Fibroblast of peridontal ligament (primary cell): ENCODE data around the gene PLXNC1.

Experiments used
- DNase-seq: peaks from one replicate; pipeline ENCODE4 v3.0.0-alpha.2; 2010; ENCODE audit errors: extremely low read depth

PLXNC1 gene

DNA sequence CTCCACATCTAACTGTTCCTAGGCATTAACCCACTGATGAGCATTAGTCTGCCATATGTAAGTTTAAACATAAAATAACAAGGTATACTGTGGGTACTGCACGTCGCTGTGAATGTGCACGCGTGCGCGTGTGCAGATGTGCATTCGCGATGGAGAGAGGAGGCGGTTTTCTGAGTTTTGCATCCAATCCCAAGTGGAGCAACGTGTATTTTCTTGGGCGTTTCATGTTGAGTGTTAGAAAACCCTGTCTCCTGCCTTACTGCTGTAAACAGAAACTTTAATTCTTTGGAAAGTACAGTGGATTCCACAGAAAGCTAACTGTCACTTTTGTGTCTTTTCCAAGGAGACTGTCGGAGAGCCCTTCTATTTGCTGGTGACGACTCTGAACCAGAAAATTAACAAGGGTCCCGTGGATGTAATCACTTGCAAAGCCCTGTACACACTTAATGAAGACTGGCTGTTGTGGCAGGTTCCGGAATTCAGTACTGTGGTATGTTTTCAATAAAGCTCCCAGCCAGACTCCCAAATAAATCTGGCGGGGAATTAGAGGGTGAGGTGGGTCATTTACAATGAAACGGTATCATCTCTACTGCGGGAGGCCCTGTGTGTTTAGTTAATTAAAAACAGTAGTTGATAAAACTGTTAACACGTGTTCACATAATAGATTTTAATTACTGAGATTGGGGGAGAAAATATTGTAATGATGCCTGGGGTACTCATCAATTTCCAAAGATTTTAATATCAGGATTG is 116.5 kb downstream of the PLXNC1 start:
- no peak for DNase-seq

DNA sequence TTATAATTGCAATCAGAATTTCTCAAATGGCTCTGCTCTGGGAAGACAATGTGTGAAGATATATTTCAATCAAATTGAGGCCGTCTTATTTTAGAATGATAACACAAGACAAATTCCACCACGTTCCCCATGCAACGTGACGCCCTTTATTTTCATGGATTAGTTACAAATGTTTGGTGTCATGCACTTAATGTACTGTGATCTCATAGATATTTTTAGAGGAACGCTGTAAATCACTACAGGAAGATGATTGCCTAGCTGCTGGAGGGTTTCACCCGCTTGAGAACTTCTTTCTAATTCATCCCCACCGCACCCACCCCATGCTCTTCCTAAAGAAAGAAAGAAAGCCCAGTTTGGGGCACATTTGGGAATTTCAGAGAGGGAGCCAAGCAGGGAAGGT is 117.2 kb downstream of the PLXNC1 start:
- DNase-seq, result peak; percentile 24

DNA sequence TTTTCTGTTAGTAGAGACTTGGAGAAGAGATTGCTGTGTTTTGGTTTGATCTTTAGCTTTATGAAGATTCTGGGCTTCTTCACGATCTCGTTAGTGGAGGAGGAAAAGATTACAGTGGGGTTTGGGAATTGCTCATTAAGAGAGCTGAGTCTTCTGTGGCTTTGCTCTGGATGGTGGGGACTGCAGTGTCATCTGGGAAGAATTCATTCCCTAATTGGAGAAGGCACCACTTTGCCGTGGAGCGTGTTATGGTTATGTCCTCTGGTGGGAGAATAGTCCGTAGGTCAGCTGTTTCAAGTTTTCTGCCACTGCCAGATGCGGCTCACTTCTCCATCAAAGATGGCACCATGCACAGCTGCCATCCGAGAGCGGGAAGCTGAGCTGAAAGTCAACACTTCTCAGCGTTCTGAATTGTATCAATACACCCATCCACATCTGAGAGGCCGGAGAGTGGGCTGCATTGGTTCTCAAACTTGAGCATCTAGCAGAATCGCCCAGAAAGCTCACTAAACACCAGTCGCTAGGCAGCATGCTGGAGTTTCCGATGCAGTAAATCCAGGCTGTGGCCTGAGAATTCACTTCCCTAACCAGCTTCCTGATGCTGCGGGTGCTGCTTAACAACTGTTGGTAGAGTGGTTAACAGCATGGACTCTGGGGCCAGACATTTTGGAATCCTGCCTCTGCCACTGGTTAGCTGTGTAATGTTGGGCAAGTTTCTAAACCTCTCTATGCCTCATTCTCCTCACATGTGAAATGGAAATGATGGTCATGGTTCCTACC is 117.8 kb downstream of the PLXNC1 start:
- DNase-seq, result peak; percentile 26

DNA sequence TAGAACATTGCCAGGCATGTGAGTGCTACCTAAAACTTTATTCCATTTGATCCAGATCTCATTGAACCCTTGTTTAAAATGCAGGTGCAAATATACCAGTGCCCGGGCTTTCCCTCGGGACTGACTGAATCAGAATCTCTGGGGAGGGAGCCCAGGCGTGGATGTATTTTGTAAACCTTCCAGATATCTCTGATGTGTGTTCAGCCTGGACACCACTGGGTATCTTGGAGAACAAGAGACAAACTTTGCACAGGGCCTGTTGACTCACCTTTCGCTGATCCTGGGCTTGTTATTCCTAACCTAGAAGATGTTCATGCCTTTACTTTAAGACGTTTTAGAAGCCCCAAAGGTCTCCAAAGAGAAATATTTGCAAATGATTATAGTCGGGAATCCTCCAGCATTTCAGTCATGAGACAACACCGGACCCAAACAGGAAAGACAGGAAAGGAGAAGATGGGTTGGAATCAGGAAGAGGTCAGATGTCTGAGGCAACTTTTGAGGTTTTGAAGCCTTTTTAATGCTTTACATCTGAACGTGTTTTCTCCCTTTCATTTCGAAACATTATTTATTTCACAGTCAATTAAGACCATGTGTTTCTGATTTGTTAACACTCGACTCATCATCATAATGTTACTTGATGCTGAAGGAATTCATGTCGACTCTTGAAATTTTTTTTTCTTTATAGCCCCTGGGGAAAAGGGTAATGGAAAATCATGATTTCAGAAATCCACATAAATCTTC is 118.6 kb downstream of the PLXNC1 start:
- DNase-seq, result peak; percentile 98

DNA sequence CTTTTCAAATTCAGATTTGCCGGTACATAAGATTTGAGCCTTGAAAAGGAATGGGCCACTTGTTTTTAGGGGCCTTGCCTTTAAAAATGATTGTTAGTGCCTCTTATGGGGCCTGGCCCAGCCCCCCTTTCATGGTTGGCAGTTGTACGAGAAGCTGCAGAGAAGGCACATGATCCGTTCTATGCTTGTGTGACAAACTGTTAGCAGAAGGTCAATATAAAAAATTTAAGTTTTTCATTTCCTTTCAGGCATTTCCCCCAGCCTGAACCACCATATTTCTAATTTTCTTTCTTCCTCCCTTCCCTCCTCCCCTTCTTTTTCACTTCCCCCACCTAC is 119.1 kb downstream of the PLXNC1 start:
- no peak for DNase-seq

DNA sequence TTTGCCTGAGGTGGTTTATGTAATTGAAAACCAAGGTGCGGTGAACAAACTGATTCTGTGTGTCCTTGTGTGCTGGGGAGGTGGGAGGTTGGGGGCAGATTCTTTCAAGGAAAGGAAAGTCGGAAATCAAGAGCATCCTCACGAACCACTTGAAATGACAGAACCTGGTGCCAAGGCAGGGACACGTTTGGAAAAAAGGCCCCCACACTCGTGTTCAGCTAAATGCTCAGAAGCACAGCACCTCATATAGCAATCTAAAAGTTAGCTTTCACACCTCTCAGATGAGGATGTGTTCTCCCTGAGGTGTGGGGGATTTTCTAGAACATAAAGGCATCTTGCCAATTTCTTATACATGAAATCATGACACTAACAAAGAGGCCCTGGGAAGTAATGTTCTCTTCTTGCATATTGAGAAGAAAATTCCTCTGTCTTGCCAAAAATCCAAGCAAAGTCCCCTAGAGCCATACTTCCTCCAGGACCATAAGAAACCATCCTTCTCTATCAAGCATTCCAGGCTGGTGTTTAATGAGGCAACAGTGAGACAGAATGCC is 119.6 kb downstream of the PLXNC1 start:
- DNase-seq, result peak; percentile 38

DNA sequence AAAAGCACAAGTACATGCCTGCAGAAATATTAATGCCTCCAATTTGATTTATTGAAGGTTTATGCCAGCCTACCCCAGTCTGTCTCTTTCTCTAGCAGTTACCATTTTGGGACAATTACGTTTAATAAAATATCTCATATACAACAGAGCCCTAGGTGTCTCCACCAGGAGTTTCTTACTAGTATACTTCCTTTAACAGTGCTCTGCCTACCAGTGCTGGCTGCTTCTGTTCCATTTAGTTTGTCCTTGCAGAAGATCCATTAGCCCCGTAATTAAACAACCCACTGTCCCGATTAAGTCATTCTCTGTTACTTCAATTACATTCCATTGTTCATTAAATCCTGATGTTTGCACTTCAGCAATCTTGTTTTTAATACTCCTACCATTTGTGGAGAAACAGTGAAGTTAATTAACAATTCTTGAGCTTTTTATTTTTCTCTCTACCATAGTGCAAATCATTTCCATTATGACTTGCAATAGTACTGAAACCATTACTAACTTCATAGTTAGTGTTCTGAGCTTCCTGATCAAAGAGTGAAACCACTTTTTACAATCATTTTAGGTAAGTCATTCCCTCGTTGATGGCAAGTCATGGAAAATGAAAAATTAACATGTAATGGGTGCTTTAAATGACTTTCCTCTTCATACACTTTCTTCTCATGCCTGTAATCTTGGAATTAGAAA is 121.1 kb downstream of the PLXNC1 start:
- no peak for DNase-seq

DNA sequence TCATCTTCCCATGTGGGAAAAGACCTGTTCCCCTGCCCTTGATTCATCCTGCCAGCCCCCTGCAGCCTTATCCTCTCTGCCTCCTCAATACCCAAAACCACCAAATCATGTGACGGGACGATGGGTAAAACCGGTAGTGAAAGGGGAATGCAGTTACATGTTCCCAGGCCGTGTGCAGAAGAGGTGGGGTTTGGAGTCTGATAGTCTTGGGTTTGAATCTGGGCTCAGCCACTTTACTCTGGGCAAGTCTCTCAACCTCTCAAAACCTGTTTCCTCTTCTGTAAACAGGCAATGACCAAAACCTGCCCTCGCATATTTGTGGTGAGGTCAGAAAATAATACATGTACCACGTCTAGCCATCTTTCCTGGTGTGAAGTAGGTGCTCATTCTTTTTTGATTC is 123.0 kb downstream of the PLXNC1 start:
- DNase-seq, result no peak

DNA sequence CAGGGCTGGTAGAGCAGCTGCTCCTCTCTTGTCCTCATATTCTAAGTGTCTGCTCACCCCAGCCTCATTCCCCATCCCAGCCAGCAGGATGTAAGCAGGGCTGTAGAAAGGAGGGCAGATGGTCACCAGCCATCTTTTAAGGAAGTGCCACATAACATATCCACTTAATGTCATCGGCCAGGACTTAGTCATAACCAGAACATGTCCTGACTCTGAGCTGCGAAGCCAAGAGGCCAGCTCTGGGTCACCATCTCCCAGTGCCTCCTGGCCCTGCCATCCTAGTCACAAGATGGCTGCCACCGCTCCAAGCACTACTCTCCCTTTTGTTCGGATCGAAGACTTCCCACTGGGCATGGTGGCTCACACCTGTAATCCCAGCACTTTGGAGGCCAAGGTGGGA is 123.9 kb downstream of the PLXNC1 start:
- DNase-seq, result no peak

DNA sequence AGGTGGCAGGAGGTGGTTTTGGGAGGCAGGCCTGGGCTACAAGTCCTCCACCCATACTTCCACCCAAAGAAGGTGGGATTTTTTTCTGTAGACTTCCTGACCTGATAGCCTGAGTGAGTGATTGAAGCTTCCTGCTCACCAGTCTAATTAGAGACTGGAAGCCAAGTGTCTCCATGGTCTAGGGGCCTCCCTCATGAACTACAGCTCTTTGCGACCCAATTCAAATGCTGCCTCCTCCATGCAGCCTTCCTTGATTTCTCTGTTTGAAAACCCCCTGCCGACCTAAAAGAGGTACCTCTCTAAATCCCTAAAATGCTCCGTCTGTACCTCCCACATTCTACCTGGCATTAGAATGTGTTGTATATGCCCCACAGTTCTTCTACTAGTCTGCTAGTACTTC is 124.9 kb downstream of the PLXNC1 start:
- no peak for DNase-seq

DNA sequence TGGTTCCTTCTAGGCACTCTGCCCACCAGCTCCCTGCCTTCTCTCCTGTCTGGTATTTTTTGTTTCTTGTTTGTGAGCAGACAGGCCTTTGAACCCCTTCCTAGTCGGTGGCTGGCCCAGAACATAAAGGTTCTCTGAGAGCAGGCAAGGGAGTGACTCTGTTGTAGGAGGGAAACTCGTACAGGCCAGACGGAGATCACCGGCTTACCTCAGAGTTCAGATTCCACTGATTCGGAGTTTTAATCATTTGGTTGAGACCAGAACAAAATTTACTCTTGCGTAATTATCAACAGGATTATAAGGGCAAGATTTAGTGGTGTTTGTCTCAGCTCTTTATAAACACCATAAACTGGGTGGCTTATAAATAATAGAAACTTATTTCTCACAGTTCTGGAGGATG is 128.3 kb downstream of the PLXNC1 start:
- DNase-seq, result no peak

DNA sequence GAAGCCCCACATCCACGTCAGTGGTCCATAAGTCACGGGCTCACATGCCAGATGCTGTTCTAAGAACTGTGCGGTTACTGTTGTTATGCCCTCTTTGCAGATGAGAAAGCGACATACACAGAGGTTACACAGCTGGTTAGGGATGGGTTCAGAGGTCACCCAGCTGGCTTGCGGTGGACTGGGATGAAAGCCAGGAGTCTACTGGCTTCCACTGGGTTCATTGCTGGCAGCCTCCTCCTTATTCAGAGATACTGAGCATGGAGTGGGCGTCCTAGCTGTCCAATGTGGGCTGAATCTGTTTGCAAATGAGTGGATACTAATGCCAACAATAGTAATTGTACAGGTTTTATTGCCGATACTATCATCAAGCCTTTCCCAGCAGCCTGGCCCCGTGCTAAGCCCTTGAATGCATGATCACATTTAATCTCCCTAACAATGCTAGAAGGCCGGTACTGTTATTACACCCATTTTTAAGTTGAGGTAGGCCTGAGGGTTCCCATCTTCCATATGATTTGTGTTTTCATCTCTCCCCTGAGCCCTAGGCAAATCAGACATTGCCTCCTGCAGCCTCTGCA is 129.1 kb downstream of the PLXNC1 start:
- no peak for DNase-seq

DNA sequence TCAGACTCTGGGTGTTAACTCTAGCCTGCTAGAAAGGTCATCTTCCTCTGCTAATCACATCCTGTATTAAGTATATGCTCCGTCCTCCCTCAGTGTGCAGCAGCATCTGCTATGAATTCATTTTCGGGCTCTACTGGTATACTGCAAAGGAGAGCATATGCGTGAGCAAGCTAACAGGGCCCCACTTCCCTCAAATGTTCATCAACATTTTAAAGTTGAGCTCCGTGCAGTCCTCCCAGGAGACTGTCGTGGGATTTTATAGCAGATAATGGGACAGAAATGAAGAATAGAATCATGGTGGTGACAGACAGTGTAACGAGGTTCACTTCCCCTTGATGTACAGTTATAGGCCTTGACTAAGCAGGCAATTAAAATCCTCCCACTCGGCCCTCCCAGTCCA is 131.7 kb downstream of the PLXNC1 start:
- DNase-seq, result no peak

DNA sequence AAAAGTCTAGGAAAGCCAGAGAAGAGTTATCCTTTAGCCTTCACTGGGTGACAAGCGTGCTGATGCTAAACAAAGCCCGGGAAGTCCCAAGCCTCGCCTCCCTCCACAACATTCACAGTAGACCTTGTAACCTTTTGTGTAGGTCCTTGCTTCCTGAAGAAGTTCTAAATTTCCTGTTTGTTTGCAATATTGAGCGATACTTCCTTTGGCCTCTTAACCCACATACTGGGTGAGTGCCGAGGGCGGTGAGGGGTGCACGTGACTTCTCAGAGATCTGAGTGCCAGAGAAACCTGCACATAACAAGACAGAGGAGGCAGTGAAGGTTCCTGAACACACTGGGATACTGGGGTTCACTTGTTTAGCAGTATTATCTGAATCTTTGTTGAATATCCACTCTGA is 134.3 kb downstream of the PLXNC1 start:
- DNase-seq, result no peak

DNA sequence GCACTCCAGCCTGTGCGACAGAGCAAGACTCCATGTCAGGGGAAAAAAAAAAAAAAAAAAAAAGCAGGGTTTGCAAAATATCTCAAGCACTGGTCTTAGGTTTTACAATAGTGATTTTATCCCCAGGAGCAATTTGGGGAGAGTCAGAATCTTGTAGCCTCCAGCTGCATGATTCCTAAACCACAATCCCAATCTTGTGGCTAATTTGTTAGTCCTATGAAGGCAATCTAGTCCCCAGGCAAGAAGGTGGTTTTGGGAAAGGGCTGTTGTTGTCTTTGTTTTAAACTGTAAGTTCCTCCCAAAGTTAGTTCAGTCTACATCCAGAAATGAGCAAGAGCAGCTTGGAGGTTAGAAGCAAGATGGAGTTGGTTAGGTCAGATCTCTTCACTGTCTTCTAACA is 135.7 kb downstream of the PLXNC1 start:
- DNase-seq, result peak; percentile 84

DNA sequence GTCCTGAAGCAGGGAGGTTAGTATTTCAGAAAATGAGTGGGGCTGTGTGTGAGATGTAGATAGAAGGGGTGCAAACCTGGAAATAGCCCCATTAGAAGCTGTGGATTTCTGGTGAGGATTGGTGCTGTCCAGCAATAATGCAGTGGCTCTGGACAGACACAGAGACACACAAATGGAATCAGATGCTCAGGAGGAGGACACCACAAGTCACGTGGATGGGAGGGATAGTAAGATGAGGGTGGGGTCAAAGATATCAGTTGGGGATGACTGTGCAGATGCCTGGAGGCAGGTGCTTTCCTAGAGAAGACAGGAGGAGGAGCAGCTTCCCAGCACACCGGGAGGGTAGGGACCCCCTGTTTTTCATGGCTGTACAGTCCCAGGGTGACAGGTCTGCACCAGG is 136.5 kb downstream of the PLXNC1 start:
- no peak for DNase-seq

DNA sequence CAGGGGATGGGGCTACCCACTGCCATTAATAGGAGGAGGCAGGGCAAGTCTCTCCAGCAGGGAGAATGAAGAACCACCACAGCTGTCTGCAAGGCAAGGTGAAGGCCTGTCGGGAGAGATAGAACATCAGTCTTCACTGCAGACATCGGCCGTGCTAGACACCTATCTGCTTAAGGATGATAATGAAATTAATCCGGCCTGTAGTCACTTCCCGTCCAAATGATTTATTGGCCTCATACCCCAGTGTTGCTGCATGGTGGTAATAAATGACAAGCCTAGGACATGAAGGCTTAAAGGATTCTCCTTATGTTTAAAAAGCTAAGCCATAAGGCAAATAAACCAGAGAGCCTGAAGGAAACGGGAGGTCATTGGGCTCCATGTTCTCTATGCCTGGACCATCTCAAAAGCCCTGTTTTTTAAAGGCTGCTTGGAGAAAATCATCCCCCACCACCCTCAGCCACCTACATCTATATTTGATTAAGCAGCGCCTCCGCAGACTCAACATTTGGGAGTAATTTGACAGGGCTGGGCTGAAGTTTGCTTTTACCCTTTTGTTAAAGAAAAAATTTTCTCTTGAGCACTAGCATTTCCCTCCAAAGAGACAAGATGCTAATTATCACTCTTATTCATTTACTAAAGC is 137.7 kb downstream of the PLXNC1 start:
- no peak for DNase-seq

DNA sequence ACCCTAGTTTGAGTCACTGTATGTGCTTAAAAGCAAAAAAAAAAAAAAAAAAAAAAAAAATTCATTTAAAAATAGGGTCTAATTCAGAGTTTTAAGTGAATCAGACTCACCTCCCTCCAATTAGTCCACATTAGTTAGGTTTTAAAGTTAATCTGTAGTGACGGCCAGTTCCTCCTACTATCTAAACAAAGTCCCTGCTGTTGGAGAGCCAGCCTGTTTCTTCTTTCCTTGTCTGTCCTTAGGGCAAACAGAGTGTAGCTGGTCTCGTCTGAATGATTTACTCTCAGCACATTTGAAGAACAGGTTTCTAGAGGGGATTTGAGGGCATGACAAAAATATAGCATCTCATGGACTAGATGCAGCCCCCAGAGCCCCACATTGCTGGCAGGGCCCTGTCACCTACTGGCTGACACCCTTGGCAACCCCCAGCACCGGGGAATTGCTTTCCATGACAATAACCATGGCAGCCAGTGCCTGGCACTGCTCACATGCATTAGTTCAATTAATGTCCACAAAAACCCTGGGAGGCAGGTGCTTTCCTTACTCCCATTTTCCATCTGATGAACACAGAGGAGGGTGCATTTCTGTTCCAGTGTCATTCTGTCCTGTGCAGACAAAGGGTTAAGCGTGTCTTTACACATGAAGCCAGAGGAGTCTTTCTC is 138.3 kb downstream of the PLXNC1 start:
- no peak for DNase-seq

DNA sequence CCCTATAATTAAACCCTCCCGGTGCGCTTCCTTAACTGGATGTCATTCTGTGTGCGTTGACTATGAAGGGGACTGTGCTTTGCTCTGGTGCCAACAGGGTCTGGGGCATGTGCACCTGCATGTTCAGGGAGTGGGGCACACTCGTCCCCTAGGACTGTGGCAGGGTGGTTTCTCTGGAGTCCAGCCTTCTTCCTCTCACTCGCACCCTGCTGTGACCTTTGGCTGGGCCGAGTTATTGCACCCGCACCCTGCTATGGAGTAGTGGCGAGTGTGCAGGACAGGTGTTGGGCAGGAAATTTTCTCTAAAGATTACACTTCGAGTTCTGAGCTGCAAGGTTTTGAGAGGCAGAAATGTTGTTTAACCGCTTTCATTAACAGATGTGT is 138.9 kb downstream of the PLXNC1 start:
- DNase-seq, result no peak

DNA sequence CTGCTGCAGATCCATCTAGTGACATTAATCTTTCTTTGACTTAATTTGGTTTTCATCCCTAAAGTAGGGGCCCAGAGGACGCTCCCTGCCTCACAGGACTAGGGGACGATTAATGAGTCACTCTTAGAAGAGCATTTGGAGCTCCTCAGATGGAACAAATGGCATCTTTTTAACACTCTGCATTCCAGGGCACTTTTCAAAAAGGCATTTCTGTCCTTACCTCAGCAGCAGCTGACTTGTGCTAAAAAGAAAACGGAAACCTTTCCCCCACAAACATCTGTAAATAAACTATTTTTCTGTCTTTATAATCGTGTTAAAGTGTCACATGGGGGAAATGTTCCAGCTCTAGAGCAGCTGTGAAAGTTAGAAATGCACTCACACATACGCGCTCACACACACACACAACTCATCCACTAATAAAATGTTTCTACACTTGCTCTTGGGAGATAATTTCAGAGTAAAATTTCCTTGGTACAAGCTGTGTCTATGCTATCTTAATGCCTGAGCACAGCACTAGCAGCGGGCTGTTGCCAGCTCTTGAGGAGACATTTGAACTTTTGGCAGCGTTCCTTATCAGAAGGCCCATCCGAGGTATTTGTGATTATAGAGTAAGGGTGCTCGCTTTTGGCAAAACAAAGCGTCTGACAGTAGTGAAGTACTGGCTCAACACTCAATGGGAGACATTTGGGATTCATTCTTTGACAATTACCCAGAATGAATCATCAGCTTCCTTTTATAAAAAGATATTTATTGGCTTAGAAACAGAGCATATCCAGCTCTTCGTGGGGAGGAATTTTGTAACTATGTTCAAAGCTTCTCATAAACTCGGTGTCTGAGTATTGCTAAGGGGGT is 141.3 kb downstream of the PLXNC1 start:
- DNase-seq, result peak; percentile 91
